CD4-positive, alpha-beta T cell treated with Interleukin-21 for 1 hour (primary cell): ENCODE results near the gene TPSAB1.

Experiments used
- DNase-seq: peaks from one replicate; pipeline ENCODE4 v3.0.0-alpha.2; 2020

The TPSAB1 gene

DNA sequence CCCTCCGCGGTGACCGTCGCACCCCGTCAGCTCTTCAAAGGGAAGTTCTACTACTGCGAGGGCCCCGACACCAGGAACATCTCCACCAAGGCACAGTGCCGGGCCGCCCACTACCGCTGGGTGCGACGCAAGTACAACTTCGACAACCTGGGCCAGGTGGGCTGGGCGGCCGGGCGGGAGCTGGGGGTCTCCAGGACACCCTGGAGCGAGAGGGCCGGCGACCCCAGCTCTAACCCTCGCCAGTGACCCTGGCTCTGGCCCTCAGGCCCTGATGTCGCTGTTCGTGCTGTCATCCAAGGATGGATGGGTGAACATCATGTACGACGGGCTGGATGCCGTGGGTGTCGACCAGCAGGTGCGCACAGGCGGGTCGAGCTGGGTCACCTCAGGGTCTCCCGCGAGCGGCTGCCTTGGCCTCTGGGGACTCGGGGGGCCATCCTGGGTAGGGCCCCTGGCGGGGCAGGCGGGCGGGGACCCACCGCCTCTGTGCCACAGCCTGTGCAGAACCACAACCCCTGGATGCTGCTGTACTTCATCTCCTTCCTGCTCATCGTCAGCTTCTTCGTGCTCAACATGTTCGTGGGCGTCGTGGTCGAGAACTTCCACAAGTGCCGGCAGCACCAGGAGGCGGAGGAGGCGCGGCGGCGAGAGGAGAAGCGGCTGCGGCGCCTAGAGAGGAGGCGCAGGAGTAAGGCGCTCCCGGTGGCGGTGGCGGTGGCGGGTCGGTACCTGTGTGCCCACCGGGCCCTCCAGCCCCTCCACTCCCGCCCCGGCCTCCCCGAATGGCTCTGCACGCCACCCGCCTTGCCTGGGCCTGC is 28.8 kb upstream of the TPSAB1 start:
- DNase-seq, result no peak

DNA sequence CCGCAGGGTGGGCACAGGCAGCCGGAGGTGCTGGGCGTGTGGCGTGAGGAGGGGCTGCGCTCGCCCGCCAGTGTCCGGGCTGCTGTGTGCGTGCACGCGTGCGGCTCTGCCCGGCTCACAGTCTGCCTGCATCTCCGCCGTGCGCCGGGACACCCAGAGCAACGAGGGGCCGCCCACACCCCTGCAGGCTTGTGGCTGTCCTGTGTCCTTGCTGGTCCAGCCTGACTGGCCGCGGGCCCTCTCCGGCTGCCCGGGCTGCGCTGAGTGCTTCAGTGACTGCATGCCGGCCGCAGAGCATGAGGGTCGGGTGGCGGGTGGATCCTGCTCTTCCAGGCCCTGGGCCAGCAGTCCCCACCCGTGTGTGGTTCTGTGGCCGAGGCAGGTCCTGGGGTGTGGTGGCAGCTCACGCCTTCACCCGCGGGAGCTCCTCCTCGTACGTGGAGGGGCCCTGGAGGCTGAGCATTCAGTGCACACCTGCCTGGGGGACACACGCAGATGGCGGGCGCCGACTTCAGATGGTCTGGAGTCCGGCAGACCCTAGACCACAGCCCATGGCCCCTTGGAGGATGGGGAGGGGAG is 27.8 kb upstream of the TPSAB1 start:
- DNase-seq, result no peak

DNA sequence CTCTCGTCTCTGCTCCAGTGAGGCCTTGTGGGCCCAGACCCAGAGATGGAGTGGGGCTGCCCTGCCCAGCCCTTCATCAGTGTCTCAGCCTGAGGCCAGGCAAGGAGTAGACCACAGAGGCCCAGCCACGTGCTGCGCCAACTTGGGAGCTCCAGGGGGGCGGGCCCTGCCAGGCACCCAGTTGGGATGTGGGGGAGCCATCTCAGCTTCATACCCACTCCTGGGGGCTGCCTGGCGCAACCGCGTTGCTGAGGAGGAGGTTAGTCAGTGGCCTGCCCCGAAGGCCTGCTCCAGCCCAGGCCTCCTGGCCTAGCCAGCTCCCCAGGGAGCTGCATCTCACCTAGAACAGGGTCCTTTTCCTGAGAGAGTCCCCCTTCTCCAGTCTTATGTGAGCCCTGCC is 27.3 kb upstream of the TPSAB1 start:
- no peak for DNase-seq

DNA sequence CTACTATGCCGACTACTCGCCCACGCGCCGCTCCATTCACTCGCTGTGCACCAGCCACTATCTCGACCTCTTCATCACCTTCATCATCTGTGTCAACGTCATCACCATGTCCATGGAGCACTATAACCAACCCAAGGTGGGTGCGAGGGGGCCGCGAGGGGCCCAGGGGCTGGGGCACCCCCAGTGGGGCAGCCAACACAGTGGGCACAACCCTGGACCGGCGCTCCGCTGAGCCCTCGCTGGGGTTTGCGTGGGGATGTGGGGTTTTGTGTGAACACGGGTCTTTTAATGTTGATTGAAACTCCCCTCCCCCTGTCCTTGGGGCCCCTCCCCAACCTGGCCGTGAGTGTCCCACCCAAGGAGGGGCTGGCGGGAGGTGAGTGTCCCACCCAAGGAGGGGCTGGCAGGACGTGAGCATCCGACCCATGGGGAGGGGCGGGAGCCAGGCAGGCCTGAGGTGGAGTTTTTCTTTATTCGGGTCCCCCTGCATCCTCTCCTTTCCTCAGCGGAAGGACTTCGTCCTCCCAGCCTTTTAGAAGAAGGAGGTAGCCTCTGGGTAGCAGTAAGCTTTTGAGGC is 26.6 kb upstream of the TPSAB1 start:
- no peak for DNase-seq

DNA sequence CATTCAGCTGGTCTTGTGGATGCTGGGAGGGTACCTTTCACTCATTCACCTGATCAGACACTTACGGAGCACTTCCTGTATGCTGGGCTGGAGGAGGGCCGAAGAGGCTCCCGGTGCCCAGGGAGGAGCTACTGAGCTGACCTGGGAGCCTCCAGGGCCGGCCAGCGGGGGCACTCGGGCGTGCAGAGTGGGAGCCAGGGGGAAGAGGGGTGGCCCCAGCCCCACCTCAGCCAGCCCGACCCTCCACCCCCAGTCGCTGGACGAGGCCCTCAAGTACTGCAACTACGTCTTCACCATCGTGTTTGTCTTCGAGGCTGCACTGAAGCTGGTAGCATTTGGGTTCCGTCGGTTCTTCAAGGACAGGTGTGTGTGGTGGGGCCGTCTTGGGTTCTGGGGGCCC is 25.8 kb upstream of the TPSAB1 start:
- no peak for DNase-seq

DNA sequence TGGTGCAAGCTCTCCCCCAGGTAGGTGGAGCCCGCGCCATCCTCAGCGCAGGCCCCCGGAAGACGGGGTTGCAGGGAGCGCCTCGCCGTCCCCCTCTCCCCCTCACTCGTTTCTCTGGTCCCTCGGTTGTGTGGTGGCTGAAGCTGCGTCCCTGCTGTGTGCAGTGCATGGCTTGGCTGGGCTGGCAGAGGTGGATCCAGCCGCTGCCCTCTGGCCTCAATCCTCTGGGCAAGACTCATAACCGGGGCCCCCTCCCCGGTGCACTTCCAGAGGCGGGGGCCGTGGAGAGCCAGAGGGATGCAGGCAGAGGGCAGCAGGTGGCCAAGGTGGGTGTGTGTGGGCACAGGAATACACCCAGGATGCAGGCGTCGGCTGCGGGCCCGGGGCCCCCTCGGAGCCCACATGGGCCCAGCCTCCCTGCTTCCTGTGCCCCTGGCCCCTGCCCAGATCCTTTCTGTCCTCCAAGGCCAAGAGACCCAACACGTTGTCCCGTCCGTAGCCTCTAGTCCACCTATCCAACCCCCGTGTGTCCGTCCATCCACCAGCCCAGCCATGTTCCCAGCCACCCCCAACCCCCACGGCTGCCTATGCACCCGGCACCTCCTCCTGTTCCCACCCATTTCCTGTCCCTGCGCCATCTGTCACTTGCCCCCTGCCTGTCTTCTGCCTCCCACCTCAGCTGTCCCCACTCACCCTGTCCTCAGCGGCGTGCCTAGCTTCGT is 24.8 kb upstream of the TPSAB1 start:
- no peak for DNase-seq

DNA sequence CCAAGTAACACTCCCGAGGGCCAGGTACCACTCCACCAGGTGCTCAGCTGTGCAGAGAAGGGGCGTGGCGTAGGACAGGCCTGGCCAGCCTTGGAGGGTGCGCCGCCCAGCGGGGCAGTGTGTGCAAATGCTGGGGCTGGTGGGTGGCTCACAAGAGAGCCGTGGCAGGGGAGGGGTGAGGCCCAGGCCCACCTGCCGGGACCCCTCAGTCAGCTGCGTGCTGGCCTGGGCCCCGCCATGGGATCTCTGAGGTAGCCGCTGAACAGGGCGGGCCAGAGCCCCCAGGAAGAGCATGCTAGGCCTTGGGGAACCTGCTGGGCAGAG is 24.2 kb upstream of the TPSAB1 start:
- no peak for DNase-seq

DNA sequence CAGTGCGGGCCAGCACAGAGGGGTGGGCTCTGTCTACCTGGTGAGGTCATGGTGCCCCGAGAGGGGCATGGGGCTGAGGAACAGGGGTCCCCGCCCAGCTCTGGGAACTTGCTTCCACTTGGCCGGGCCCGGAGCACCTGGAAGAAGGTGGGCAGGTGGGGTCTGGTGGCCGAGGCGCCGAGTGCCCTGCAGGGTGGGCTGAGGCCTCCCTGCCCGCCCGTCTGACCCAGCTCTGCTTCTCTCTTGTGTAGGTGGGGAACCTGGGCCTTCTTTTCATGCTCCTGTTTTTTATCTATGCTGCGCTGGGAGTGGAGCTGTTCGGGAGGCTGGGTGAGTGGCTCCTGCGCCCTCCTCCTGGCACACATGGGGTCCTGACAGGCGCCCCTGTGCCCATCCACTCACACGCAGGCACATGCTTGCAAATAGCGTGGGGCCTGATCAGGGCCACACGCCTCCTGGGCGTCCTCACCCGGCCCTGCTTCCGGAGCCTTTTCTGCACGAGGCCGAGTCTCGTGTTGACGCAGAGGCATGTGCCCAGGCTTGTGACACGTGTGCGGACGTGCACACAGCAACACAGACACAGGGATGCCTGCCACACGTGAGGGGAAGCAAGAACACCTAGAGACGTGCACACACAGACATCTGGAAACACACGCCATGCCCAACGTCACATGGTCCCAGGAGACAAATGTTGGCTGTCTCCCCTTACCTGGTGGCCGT is 23.7 kb upstream of the TPSAB1 start:
- no peak for DNase-seq

DNA sequence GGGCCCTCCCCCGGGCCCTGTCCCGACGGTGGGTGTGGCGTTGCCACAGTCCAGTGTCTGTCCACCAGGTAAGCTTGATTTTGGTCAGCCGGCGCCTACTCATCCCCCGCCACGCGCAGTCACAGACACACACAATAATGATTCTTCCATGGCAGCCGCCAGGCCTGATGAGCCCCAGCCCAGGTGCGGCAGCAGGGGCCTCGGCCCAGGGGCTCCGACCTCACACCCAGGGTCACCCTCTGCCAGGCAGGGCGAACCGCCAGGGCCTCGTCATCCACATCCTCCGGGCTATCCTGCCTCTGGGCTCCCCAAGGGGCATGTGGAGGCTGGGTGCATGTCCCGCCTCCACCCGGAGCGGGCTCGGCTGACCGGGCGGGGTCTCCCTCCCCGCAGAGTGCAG is 23.0 kb upstream of the TPSAB1 start:
- DNase-seq, result no peak

DNA sequence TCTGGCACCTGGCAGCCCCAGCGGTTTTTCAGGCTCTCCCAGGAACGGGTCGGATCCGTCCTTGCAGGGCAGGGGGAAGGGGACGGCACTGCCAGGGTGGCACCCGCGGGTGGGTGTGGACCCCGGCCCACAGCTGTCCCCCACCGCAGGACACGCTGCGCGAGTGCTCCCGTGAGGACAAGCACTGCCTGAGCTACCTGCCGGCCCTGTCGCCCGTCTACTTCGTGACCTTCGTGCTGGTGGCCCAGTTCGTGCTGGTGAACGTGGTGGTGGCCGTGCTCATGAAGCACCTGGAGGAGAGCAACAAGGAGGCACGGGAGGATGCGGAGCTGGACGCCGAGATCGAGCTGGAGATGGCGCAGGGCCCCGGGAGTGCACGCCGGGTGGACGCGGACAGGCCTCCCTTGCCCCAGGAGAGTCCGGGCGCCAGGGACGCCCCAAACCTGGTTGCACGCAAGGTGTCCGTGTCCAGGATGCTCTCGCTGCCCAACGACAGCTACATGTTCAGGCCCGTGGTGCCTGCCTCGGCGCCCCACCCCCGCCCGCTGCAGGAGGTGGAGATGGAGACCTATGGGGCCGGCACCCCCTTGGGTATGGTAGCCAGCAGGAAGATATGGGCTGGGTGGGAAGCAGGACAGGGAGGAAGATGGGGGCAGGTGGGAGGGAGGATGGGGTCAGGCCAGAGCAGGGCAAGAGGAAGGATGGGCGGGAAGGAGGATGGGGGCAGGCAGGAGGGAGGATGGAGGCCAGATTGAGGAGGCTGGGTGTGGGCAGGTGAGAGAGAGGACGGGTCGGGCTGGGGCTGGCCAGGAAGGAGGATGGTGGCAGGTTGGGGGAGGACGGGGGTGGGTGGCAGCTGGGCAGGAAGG is 22.2 kb upstream of the TPSAB1 start:
- DNase-seq, result no peak

DNA sequence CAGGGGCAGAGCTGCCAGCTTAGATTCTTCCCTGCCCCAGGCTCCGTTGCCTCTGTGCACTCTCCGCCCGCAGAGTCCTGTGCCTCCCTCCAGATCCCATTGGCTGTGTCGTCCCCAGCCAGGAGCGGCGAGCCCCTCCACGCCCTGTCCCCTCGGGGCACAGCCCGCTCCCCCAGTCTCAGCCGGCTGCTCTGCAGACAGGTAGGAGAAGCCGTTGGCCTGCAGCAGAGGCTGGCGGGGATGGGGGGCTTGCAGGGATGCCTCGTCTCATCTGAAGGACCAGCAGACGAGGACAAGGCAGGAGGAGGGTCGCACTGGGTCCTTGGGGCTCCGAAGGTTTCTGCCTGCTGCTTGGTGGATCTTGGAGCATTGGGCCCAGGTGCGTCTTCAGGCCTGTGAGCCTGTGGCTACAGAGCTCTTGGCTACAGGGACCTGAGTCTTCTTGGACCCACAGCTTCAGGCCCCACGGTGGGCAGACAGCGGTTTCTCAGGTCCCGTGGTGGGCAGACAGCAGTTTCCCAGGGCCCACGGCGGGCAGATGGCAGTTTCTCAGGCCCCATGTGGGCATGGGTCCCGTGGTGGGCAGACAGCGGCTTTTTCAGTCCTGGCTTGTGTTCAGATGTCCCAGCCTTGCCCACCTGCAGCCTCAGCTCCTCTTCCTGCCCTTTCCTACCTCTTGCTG is 21.4 kb upstream of the TPSAB1 start:
- DNase-seq, result no peak

DNA sequence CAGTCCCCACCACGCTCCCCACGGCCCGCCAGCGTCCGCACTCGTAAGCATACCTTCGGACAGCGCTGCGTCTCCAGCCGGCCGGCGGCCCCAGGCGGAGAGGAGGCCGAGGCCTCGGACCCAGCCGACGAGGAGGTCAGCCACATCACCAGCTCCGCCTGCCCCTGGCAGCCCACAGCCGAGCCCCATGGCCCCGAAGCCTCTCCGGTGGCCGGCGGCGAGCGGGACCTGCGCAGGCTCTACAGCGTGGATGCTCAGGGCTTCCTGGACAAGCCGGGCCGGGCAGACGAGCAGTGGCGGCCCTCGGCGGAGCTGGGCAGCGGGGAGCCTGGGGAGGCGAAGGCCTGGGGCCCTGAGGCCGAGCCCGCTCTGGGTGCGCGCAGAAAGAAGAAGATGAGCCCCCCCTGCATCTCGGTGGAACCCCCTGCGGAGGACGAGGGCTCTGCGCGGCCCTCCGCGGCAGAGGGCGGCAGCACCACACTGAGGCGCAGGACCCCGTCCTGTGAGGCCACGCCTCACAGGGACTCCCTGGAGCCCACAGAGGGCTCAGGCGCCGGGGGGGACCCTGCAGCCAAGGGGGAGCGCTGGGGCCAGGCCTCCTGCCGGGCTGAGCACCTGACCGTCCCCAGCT is 20.3 kb upstream of the TPSAB1 start:
- DNase-seq, result no peak

DNA sequence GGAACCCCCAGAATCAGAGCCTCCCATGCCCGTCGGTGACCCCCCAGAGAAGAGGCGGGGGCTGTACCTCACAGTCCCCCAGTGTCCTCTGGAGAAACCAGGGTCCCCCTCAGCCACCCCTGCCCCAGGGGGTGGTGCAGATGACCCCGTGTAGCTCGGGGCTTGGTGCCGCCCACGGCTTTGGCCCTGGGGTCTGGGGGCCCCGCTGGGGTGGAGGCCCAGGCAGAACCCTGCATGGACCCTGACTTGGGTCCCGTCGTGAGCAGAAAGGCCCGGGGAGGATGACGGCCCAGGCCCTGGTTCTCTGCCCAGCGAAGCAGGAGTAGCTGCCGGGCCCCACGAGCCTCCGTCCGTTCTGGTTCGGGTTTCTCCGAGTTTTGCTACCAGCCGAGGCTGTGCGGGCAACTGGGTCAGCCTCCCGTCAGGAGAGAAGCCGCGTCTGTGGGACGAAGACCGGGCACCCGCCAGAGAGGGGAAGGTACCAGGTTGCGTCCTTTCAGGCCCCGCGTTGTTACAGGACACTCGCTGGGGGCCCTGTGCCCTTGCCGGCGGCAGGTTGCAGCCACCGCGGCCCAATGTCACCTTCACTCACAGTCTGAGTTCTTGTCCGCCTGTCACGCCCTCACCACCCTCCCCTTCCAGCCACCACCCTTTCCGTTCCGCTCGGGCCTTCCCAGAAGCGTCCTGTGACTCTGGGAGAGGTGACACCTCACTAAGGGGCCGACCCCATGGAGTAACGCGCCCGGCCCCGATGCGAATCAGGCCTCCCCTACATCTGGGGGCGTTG is 19.5 kb upstream of the TPSAB1 start:
- DNase-seq, result no peak

DNA sequence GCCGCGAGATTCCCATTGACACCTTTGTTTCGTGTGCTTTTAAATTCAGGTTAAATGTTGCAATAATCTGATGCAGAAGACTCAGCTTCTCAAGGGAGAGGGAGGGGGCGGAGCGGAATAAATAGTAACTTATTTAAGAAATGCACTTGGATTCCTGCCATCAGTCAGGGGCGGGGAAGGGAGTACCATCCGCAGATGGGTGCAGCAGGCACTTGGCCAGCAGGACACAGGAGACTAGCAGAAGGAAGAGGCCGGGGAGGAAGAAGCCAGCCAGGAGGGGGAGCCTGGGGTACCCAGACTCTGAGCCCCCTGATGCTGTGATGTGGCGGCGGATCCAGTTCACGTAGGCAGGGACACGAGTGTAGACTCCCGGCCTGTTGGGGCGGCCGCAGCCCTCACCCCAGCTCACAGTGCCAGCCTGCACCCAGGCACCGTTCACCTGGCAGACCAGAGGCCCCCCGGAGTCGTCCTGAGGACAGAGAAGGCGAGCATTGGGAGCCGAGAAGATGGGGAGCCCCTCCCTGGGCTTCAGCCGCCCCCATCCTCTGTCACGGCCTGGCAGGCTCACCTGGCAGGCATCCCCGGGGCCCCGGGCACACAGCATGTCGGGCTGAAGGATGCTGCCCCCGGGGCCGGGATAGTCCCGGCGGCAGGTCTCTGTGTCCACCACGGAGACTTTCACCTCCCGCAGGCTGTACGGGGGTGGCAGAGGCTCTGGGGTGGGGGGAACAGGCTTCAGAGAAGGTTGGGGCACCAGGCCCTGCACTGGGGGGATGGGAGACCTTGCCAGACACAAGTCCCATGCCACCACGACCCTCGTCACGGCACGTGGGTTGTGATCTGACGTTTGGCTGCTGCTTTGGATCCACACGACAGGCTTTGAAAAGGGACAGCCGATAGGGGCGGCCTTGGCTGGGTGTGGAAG is 18.6 kb upstream of the TPSAB1 start:
- no peak for DNase-seq

DNA sequence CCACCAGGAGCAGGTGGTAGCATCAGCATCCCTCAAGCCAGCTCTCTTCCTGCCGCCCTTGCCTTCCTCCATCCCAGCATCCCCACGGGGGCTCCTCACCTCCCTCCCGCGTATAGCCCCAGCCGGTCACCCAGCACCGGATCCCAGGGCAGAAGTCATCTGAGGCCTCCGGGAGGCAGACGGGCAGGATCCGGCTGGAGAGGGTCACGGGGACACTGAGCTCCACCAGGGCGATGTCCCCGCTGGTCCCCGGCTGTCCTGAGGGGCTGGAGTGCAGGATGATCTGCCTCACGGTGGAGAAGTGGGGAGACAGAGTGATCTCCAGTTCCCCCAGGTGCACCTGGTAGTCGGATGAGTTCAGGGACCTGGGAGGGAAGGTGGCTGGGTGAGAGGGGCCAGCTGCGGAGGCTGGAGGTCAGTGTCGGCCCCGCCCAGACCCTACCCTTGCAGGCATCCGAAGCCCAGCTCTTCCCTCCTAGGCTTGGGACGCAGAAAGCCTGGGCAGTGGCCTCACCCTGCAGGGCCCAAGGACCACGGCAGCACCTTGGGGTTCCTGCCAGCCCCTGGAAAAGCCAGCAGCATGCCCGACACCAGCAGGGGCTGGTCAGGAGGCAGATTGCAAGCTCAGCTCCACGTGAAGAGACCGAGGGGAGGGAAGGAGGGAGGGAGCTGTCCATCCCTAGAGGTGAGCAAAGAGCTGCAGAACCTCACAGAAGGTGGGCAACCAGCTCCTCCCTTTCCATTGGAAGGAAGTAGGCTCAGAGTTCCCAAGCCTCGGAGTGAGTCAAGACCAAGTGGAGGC is 17.8 kb upstream of the TPSAB1 start:
- no peak for DNase-seq

DNA sequence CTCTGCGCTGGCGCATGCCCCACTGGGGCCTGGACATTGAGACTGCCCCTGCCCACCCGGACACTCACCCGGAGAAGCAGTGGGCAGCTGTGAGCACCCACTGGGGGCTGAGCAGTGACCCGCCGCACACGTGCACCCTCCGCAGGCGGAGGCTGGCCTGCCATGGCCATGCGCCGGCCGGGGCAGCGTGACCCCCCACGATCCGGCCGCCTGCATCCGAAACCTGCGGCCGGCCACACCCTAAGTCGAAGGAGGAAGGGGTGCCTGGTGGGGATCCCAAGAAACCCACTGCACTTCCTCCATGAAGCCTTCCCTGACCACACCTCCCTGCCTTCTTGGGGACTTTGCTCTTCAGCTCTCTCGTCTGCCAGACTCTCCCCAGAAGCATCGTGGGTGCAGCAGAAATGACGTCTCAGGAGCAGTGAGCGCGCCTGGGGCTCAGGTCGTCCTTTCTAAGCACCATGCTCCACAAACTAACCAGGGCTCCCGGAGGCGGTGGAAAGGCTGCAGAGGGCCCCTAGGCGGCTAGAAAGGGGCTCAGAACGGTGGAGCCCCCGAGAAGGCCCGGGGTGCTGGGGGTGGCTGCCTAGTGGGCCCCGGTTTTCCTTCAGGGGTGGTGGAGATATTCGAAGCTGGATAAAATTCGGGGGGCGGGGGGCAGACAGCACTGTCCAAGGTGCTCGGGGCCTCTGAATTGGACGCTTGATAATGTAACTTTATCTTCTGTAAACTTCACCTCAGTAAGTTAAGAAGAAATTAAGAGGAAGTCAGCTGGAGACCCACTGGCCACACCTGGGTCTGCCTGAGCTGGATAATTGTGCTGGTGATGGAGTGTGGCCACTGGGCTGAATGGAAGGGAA is 16.9 kb upstream of the TPSAB1 start:
- no peak for DNase-seq

DNA sequence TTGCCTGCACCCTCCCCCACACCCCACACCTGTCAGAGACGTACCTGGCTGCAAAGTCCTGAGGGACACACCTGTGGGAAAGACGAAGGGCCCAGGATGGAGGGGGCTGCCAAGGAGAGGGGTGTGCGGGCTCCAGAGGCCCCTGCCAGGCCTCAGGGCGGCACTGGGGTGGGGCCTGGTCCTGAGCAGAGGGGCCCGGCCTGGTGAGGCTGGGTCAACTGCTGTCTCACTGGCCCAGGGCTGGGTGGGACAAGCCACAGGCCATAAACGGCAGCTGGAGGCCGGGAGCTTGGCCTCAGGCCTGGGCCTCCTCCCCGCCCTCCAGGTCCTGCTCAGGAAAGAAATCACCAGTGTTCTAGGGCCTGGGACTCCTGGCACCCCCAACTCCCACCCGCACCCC is 15.9 kb upstream of the TPSAB1 start:
- no peak for DNase-seq
